Mesothelial cell of epicardium (in vitro differentiated cells): Measurements from ENCODE around the gene GAK. TPM values are rescaled to one million over a fixed set of nuclear protein-coding genes. Genes with fewer than 3 reads are reported as not detected.

Experiments
- DNase-seq, 2 experiments: peaks; one replicate each; pipeline ENCODE4 v3.0.0; 2021; ENCODE audit warnings: low spot score in 2 of 2; ENCODE audit not compliant: unreplicated experiment in 2 of 2
- H3K27ac Mint-ChIP-seq: 2 replicates; pipeline ENCODE4 v1.8.0; 2021; ENCODE audit warnings: mixed read lengths
- H3K27me3 Mint-ChIP-seq: 2 replicates; pipeline ENCODE4 v1.8.0; 2021; ENCODE audit warnings: low read depth, mixed read lengths
- H3K36me3 Mint-ChIP-seq: 2 replicates; pipeline ENCODE4 v1.8.0; 2021; ENCODE audit warnings: mixed read lengths
- H3K4me1 Mint-ChIP-seq: 2 replicates; pipeline ENCODE4 v1.8.0; 2021; ENCODE audit warnings: mixed read lengths
- H3K4me3 Mint-ChIP-seq: 2 replicates; pipeline ENCODE4 v1.8.0; 2021; ENCODE audit warnings: mild to moderate bottlenecking, moderate library complexity, mixed read lengths
- H3K9me3 Mint-ChIP-seq: 2 replicates; pipeline ENCODE4 v1.8.0; 2021; ENCODE audit warnings: mixed read lengths
- CTCF ChIP-seq: fragments of 200-600 bp; sonication (generic); IDR thresholded peaks from one replicate; pipeline ENCODE4 v1.5.0; 2021; ENCODE audit warnings: antibody characterized with exemption; ENCODE audit not compliant: unreplicated experiment
- total RNA-seq: library from RNA; stranded (reverse); gene quantifications from 3 replicates; pipeline ENCODE4 v1.2.1, GENCODE V29; 2021

The GAK gene
- total RNA-seq, 1 donor from 2014 or later, result 114 TPM

GRCh38 chr4:803884-804283, 128.2 kb downstream of the GAK start:
- Mint-ChIP-seq H3K4me3 (no peak overlapping the region), H3K9me3 (peaks cover 25% of the 10 kb centered on the region), H3K4me1 (no peaks in the 10 kb centered on the region), H3K27me3 (peaks cover 17% of the 10 kb centered on the region), H3K36me3 (no peaks in the 10 kb centered on the region), H3K27ac (no peak overlapping the region)
- no peak for DNase-seq
- TF ChIP-seq CTCF, result no peak

GRCh38 chr4:801436-802124, 130.5 kb downstream of the GAK start:
- H3K27ac Mint-ChIP-seq, result no peak overlapping the region
- H3K4me1 Mint-ChIP-seq, result no peaks in the 10 kb centered on the region
- no peaks in the 10 kb centered on the region for H3K36me3 Mint-ChIP-seq
- no peak for TF ChIP-seq CTCF
- peaks cover 25% of the 10 kb centered on the region for H3K9me3 Mint-ChIP-seq
- H3K27me3 Mint-ChIP-seq, result peaks cover 20% of the 10 kb centered on the region
- H3K4me3 Mint-ChIP-seq, result no peak overlapping the region
- no peak for DNase-seq

Other genes with a start within 250 kb of the GAK start
- 10.5 to 13.4 TPM (median 11.6 TPM) in 3 replicates for gene SLC49A3, start 243.2 kb downstream of the GAK start, total RNA-seq
- gene PCGF3, start 226.5 kb downstream of the GAK start, total RNA-seq, result 88.1 to 93.4 TPM (median 90.9 TPM) in 3 replicates
- 4.5 to 4.7 TPM (median 4.6 TPM) in 3 replicates for gene CPLX1, start 106.2 kb downstream of the GAK start, total RNA-seq
- 25.5 to 32.5 TPM (median 28.0 TPM) in 3 replicates for gene TMEM175, start 144 bp upstream of the GAK start, total RNA-seq
- 15.2 to 16.2 TPM (median 15.6 TPM) in 3 replicates for gene DGKQ, start 41.3 kb upstream of the GAK start, total RNA-seq
- 63.3 to 68.6 TPM (median 65.8 TPM) in 3 replicates for gene IDUA, start 54.7 kb upstream of the GAK start, total RNA-seq
- gene SLC26A1, start 61.1 kb upstream of the GAK start, total RNA-seq, result 0.23 to 0.63 TPM (median 0.38 TPM) in 3 replicates
- gene FGFRL1, start 79.3 kb upstream of the GAK start, total RNA-seq, result 35.2 to 37.7 TPM (median 37.4 TPM) in 3 replicates
- gene RNF212, start 181.2 kb upstream of the GAK start, total RNA-seq, result 10.9 to 15.6 TPM (median 13.4 TPM) in 3 replicates
- 44.0 to 58.7 TPM (median 56.4 TPM) in 3 replicates for gene SPON2, start 240.3 kb upstream of the GAK start, total RNA-seq